ENCODE results near the gene CELF1.

- TF ChIP-seq ZNF274 (IDR thresholded peaks at IDR 0.05; ENCODE audit: insufficient read depth, insufficient read length) (no peak), TARDBP (IDR thresholded peaks at IDR 0.05; ENCODE audit: borderline replicate concordance) (no peak), SMC3 (IDR thresholded peaks at IDR 0.05; ENCODE audit: borderline replicate concordance, low read length) (no peak), PRDM15 (CRISPR knock-in tag; IDR thresholded peaks at IDR 0.05) (no peak), IKZF2 (IDR thresholded peaks at IDR 0.05) (no peak)
These were observed 67.8 kb downstream of the CELF1 start for GRCh38 chr11:47485107-47485506.
